Skeletal muscle tissue (tissue), 4 donors: ENCODE data around the gene RAMAC. TPM values are rescaled to one million over a fixed set of nuclear protein-coding genes. Genes with fewer than 3 reads are reported as not detected.
"Not testable (repeated sequence)": the region's sequence is repeated elsewhere in the genome, so short reads cannot be mapped to it uniquely, and the experiment has no call there.

Experiments
- H3K27ac ChIP-seq: one replicate; pipeline ENCODE4 v1.7.0; 2013; ENCODE audit warnings: mild to moderate bottlenecking, low read depth, low read length, inconsistent platforms
- H3K27me3 ChIP-seq, 3 donors: one replicate each; pipeline ENCODE4 v1.7.0; 2013; ENCODE audit warnings: low read length in 3 of 3; ENCODE audit not compliant: control insufficient read depth in 3 of 3, insufficient read depth in 3 of 3
- H3K36me3 ChIP-seq, 3 donors: one replicate each; pipeline ENCODE4 v1.7.0; 2013; ENCODE audit warnings: low read length in 3 of 3; ENCODE audit not compliant: control insufficient read depth in 3 of 3, insufficient read depth in 3 of 3
- H3K4me1 ChIP-seq, 3 donors: one replicate each; pipeline ENCODE4 v1.7.0; 2013; ENCODE audit warnings: low read length in 3 of 3, mild to moderate bottlenecking in 3 of 3; ENCODE audit not compliant: control insufficient read depth in 3 of 3, insufficient read depth in 3 of 3
- H3K4me3 ChIP-seq, 3 donors: one replicate each; pipeline ENCODE4 v1.7.0; 2013; ENCODE audit warnings: low read length in 3 of 3
- H3K9ac ChIP-seq, 3 donors: one replicate each; pipeline ENCODE4 v1.7.0; 2013; ENCODE audit warnings: low read length in 3 of 3, mild to moderate bottlenecking in 3 of 3, moderate library complexity in 2 of 3, low read depth in 1 of 3
- H3K9me3 ChIP-seq, 3 donors: one replicate each; pipeline ENCODE4 v1.7.0; 2013; ENCODE audit warnings: low read length in 3 of 3; ENCODE audit not compliant: control insufficient read depth in 3 of 3
- total RNA-seq: library from RNA; depleted of rRNA; stranded (reverse); fragments of >200 nt; gene quantifications from one replicate; pipeline ENCODE4 v1.2.3, GENCODE V29; 2014
- donor health status: Osteomylitis.

The RAMAC gene
- total RNA-seq, 1 donor from 2014 or later = 26.1 TPM

DNA sequence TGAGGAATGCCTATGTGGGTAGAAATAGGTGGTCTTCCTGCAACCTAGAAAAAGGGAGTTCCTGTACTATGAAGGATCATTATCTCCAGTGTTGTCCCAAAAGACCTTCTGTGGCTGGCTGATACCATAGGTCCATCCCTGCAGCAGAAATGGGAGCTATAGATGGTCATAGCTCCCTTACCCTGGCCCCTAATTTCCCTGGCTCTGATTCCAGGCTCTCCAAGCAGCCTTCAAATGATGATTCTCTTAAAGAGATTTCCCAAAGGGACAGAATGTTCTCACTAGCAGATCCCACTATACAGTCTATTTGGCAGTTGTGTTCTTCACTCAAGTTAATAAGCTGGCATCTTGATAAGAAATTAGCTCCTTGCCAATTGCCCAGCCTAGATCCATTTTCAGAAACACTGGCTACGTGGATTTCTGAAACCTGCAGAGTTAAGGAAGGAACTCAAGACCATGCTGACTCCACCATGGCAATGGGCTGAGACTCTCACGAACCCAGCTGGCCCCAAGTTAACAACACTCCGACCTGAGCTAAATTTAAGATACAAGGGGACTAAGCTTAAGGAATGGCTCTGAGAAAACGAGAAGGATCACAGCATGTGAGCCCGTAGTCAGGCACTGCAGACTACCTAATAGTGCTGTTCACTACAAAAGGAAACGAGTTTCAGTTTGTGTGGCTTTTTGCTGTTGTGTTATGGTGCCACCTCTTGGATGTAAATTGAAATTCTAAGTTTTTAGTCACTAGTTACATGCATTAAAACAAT, 14.1 kb downstream of the RAMAC start:
- peaks cover 0 to 9% (median 6%) of the 10 kb centered on the region in 3 donors for H3K4me1 ChIP-seq
- no peaks in the 10 kb centered on the region for H3K27me3 ChIP-seq
- H3K9me3 ChIP-seq = no peaks in the 10 kb centered on the region
- peak overlapping the region; percentile 44 to 67 (median 66) for H3K4me3 ChIP-seq
- peaks cover 0 to 4% (median 2%) of the 10 kb centered on the region in 3 donors for H3K36me3 ChIP-seq
- H3K9ac ChIP-seq = peak overlapping the region; percentile 18 to 80 (median 74)
- H3K27ac ChIP-seq = peak overlapping the region; percentile 64

DNA sequence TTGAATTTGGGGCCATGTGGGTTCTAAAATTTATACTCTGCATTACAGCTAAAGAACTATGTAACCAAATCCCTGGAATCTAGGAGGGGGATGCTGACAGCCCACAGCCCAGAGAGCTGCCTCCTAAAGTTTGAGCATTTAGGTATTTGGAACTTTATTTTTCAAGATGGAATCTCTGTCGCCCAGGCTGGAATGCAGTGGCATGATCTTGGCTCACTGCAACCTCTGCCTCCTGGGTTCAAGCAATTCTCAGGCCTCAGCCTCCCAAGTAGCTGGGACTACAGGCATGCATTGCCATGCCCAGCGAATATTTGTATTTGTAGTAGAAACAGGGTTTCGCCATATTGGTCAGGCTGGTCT, 14.6 kb downstream of the RAMAC start:
- not testable (repeated sequence) for H3K36me3 ChIP-seq, H3K27ac ChIP-seq, H3K27me3 ChIP-seq, H3K4me1 ChIP-seq, H3K9me3 ChIP-seq
- H3K9ac ChIP-seq = peak overlapping the region in 2 of 3 donors; percentile 18 to 74
- peak overlapping the region in 1 of 3 donors; percentile 44 for H3K4me3 ChIP-seq

DNA sequence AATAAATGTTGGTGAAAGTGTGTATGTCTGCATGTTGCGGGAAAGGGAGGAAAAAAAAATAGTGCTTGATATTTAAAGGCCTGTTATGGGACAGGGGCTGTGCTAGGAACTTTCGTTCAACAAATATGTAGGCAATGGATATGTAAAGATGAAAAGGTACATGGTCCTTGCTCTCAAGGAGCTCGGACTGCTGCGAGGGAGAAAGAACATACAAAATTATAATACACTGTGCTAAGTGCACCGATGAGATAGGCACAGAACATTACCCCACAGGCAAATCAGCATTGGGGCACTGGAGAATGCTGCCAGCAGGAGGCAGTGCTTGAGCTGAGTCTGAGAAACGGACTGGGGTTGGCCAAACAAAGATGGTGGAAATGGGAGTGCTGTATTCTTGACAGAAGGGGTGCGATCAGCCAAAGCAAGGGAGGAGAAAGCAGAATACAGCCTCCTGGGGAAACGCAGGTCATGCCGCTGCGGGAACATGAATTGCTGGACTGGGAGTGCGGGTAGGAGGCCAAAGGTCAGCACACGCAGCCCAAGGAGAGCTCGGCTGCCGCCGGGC, 24.8 kb downstream of the RAMAC start:
- Histone ChIP-seq H3K9ac (peak overlapping the region; percentile 82 to 96 (median 85)), H3K4me3 (peak overlapping the region; percentile 94 to 98 (median 95)), H3K27me3 (no peaks in the 10 kb centered on the region), H3K4me1 (peaks cover 23 to 33% (median 24%) of the 10 kb centered on the region in 3 donors), H3K9me3 (no peaks in the 10 kb centered on the region), H3K27ac (peak overlapping the region; percentile 70), H3K36me3 (peaks cover 15 to 17% (median 16%) of the 10 kb centered on the region in 3 donors)

DNA sequence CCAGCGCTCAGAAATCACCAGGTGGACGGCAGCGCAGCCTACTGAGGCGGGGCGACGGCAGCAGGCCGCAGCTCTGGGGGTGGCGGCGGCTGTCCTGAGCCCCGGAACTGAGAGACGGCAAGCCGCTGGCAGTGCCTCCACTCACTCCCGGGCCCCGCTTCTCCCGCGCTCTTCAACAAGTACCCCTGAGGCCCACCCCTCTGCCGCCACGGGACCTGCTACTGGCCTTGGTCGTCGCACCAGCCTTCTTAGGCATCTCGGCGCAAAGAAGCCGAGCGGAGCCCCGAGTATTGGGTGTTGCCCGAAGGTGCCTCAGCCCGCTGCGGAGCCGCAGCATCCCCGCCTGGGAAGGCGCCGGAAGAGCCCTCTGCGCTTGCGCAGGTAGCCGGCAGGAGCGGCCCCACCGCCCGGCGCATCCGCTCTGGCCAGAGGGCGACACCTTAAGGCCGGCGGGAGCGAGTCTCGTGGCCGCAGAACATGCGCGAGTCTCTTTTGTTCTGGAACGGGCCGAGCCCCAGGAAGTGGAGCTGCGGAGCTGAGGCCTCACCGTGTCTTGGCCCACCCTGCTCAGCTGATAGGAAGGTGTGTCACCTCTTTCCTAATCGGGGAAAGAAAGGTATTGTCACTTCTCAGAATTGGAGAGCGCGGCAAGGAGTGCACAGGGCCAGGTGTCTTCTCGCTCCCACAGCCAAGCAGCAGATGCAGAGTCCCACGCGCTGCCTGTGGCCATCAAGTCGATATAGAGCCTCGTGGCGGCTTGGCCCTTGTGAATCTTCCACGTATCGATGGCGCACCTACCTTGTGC, 25.5 kb downstream of the RAMAC start, which contains the start of gene C15orf40:
C15orf40 (minus strand) TSS at position 369 of the 805 bp plus-strand sequence; CDS start at position 337, 32 bp downstream.
- Histone ChIP-seq H3K9ac (peak within 1 kb of the TSS; percentile 82 to 96 (median 85)), H3K27ac (peak within 1 kb of the TSS; percentile 70), H3K4me3 (peak within 1 kb of the TSS; percentile 94 to 98 (median 95)), H3K9me3 (no peaks in the 10 kb centered on the region), H3K36me3 (peaks cover 16 to 17% (median 16%) of the 10 kb centered on the region in 3 donors), H3K27me3 (no peaks in the 10 kb centered on the region), H3K4me1 (peaks cover 23 to 35% (median 24%) of the 10 kb centered on the region in 3 donors)

DNA sequence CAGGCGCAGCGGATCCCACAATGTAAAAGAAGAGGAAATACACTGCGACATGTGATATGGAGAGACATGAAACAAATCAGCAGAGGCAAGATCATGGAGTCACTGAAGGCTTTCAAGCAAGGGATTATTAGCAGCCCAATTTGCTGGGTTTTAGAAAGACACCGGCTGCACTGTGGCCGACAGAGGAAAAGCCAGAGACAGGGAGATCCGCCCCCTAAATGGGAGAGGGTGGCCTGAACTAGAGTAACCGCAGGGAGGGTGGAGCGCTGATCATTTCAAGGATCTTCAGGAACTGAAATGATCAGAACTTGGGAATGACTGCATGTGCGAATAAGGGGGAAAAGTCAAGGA, 26.0 kb downstream of the RAMAC start:
- Histone ChIP-seq H3K27me3 (no peaks in the 10 kb centered on the region), H3K4me3 (peak overlapping the region; percentile 94 to 98 (median 95)), H3K4me1 (peaks cover 23 to 35% (median 24%) of the 10 kb centered on the region in 3 donors), H3K9me3 (no peaks in the 10 kb centered on the region), H3K36me3 (peaks cover 17 to 22% (median 20%) of the 10 kb centered on the region in 3 donors), H3K27ac (peak overlapping the region; percentile 70), H3K9ac (peak overlapping the region; percentile 82 to 96 (median 85))

DNA sequence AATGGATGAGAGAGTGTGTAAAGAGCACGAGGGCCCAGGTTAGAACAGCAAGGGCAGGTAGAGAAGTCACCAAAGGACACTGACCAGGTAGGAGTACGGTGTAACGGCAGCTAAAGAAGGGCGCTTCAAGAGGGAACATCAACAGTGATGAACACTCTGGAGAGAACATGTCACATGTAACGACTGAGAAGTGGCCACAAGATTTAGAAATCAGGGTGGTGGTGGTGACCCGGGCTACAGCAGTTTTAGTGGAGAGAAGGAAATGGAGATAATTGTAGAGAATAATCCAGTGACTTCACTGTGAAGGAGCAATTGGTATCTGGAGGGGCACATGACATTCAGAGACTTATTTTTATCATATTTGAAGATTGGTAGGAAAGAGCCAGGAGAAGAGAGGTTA, 26.6 kb downstream of the RAMAC start:
- Histone ChIP-seq H3K4me1 (peaks cover 23 to 35% (median 24%) of the 10 kb centered on the region in 3 donors), H3K27ac (no peak overlapping the region), H3K9ac (no peak overlapping the region), H3K27me3 (no peaks in the 10 kb centered on the region), H3K4me3 (peak overlapping the region in 2 of 3 donors; percentile 94 to 95), H3K36me3 (peaks cover 18 to 22% (median 20%) of the 10 kb centered on the region in 3 donors), H3K9me3 (no peaks in the 10 kb centered on the region)

DNA sequence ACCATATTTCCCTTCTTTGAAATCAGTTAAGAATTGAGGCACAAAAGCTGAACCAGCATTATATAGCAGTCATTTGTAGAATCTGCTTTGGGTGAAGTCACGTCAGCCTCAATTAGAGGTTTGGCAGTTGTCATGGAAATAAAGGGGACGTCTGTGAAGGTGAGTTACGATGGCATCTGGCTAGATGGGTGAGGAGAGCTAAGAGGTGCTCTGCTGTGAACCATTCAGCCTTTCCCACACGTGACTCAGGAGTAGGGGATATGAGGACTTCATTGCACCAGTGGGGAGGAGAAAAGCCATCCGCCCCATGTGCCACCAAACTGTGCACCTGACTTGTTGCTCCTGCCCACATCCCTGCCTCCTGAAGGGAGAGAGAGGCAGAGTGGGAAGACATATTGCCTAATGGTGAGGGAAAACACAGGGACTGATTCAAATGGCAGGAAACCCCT, 28.2 kb downstream of the RAMAC start:
- Histone ChIP-seq H3K36me3 (peaks cover 19 to 22% (median 21%) of the 10 kb centered on the region in 3 donors), H3K4me1 (peaks cover 21 to 35% (median 24%) of the 10 kb centered on the region in 3 donors), H3K27me3 (no peaks in the 10 kb centered on the region), H3K9ac (no peak overlapping the region), H3K27ac (no peak overlapping the region), H3K9me3 (no peaks in the 10 kb centered on the region), H3K4me3 (no peak overlapping the region)

DNA sequence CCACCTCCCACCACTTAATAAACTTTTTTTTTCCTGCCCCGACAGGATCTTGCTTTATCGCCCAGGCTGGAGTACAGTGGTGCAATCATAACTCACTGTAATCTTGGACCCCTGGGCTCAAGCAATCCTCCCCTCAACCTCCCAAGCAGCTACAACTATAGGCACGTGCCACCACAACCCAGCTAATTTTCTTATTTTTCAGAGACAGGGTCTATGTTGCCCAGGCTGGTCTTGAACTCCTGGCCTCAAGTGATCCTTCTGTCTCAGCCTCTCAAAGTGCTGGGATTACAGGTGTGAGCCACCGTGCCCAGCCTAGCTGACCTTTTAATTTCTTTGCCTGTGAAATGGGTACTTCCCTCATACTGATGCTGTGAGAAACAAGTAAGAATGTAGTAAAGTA, 29.4 kb downstream of the RAMAC start:
- no peaks in the 10 kb centered on the region for H3K9me3 ChIP-seq

DNA sequence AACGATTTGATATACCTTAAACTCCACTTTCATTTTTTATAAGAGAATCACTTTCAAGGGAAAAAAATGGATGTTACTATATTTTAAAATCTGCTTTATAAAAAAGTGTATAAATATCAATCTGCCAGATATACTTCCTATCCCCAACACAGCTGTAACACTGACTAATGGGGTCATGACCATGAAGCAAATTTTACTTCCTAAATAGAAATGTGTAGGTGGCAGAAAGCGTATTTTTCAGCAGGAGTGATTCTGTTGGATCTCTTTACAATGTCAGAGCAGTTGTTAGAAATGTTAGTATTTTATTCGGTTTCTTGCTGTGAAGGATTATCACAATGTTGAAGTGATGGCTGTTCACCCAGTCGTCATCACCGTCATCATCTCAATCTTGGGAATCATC, 30.9 kb downstream of the RAMAC start:
- no peak overlapping the region for H3K27ac ChIP-seq
- no peak overlapping the region for H3K9ac ChIP-seq
- H3K36me3 ChIP-seq = peaks cover 21 to 29% (median 29%) of the 10 kb centered on the region in 3 donors
- H3K27me3 ChIP-seq = no peaks in the 10 kb centered on the region
- H3K9me3 ChIP-seq = no peaks in the 10 kb centered on the region
- peaks cover 8 to 21% (median 11%) of the 10 kb centered on the region in 3 donors for H3K4me1 ChIP-seq
- no peak overlapping the region for H3K4me3 ChIP-seq

More for the DNA sequence above, 29.4 kb downstream of the RAMAC start:
- peak overlapping the region; percentile 11 for H3K27ac ChIP-seq
- peaks cover 24 to 26% (median 25%) of the 10 kb centered on the region in 3 donors for H3K36me3 ChIP-seq
- H3K9ac ChIP-seq = no peak overlapping the region
- H3K27me3 ChIP-seq = no peaks in the 10 kb centered on the region
- no peak overlapping the region for H3K4me3 ChIP-seq
- peaks cover 17 to 31% (median 18%) of the 10 kb centered on the region in 3 donors for H3K4me1 ChIP-seq
